ENCODE measurements around the gene TMPRSS3.

DNA sequence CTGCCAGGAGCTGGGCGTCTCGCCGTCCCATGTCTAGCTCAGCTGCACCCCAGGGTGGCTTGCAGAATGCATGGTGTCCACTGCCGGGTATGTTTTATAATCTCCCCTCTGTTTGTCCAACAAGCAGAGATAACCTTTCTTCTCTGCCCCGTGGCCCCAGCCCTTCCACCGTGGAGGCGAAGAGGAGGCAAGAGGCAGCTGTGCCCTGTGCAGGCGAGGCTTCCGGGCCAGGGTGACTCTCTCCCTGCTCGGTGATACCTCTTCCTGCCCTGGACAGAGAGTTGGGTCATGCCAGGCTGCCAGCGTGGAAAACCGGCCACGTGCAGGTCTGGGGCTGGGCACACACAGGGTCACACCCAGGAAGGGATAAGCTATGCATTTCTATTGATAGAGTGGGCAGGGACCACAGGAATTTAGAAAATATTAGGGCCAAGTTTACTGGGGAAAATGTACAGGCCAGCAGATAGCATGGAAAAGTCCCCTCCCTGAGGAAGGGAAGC is 44.9 kb downstream of the TMPRSS3 start, which contains the start of gene TFF2:
- TF ChIP-seq, protein P1, sequence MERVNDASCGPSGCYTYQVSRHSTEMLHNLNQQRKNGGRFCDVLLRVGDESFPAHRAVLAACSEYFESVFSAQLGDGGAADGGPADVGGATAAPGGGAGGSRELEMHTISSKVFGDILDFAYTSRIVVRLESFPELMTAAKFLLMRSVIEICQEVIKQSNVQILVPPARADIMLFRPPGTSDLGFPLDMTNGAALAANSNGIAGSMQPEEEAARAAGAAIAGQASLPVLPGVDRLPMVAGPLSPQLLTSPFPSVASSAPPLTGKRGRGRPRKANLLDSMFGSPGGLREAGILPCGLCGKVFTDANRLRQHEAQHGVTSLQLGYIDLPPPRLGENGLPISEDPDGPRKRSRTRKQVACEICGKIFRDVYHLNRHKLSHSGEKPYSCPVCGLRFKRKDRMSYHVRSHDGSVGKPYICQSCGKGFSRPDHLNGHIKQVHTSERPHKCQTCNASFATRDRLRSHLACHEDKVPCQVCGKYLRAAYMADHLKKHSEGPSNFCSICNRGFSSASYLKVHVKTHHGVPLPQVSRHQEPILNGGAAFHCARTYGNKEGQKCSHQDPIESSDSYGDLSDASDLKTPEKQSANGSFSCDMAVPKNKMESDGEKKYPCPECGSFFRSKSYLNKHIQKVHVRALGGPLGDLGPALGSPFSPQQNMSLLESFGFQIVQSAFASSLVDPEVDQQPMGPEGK (CRISPR knock-in tag; IDR thresholded peaks at IDR 0.05; ENCODE audit: borderline replicate concordance), result no peak
- no peak for TF ChIP-seq TCF4 (CRISPR knock-in tag; IDR thresholded peaks at IDR 0.05; ENCODE audit: borderline replicate concordance)
- TF ChIP-seq RARB (CRISPR knock-in tag; IDR thresholded peaks at IDR 0.05), result no peak
